Measurements from ENCODE around the gene HADHA. TPM values are rescaled to one million over a fixed set of nuclear protein-coding genes. Genes with fewer than 3 reads are reported as not detected.

HADHA gene
- total RNA-seq, 1 experiment from 2014 or later = 101 TPM

DNA sequence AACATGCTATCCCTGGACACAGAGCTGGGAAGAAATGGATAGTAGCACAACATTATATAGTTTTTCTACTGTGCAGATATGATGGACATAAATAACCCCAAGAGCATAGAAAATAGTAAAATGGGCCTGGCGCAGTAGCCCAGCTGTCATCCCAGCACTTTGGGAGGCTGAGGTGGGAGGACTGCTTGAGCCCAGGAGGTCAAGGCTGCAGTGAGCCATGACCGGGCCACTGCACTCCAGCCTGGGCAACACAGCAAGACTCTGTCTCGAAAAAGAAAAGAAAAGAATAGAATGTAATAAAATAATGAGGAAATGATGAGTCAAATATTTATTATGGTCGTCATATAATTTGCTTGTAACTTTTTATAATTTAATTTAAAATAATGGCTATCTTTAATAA, 79.0 kb downstream of the HADHA start:
- Histone ChIP-seq H3K4me3 (replicated peaks in 1 of 2; ENCODE audit: low read depth in 1 of 2, low read length in 2 of 2) (no peak overlapping the region), H3K9me3 (ENCODE audit: control insufficient read depth in 1 of 2, insufficient read depth in 1 of 2, low read depth in 1 of 2, low read length in 2 of 2) (no peaks in the 10 kb centered on the region), H3K27ac (ENCODE audit: low read depth, low read length) (no peak overlapping the region), H3K4me1 (ENCODE audit: control insufficient read depth in 1 of 2, insufficient read depth in 2 of 2, low read length in 2 of 2) (no peaks in the 10 kb centered on the region), H3K9ac (ENCODE audit: low read length) (no peak overlapping the region), H3K27me3 (ENCODE audit: insufficient read depth, low read length) (no peaks in the 10 kb centered on the region), H3K9me2 (ENCODE audit: insufficient read depth) (no peaks in the 10 kb centered on the region), H4K20me1 (ENCODE audit: insufficient read depth) (no peaks in the 10 kb centered on the region), H3K36me3 (ENCODE audit: control insufficient read depth in 1 of 2, insufficient read depth in 2 of 2, low read length in 2 of 2) (no peaks in the 10 kb centered on the region), H3K4me2 (ENCODE audit: low read length) (no peak overlapping the region), H3K79me2 (ENCODE audit: insufficient read depth, low read length) (no peaks in the 10 kb centered on the region), H2AFZ (ENCODE audit: low read depth, low read length, poor library complexity, severe bottlenecking) (no peak overlapping the region)
- no TSS peak for BruUV-seq (replicated peaks)
- intact Hi-C loops (cut with micrococcal nuclease) = no loop called here
- TF ChIP-seq, protein P1, sequence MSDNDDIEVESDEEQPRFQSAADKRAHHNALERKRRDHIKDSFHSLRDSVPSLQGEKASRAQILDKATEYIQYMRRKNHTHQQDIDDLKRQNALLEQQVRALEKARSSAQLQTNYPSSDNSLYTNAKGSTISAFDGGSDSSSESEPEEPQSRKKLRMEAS (IDR thresholded peaks at IDR 0.05) = no peak
- TF ChIP-seq SP1 (IDR thresholded peaks at IDR 0.05; ENCODE audit: low read depth) (no peak), ZBTB33 (IDR thresholded peaks at IDR 0.05; ENCODE audit: extremely low read depth, insufficient replicate concordance, low read length) (no peak), ELF1 (IDR thresholded peaks at IDR 0.05; ENCODE audit: borderline replicate concordance, low read depth) (no peak)
- ChIA-PET RAD21 (ENCODE audit: low non-redundant PET in 1 of 2, low total read pairs in 2 of 2, uncharacterized antibody in 2 of 2, unreplicated experiment in 2 of 2) (no interaction called here), CTCF (no interaction called here), POLR2A (no interaction called here)
- no peak for DNase-seq (ENCODE audit: low read depth, low spot score)
- no peak for ATAC-seq

- BruUV-seq (replicated peaks) = no TSS peak
- no peak for DNase-seq (ENCODE audit: low read depth, low spot score)
- TF ChIP-seq SRF (IDR thresholded peaks at IDR 0.05; ENCODE audit: low read depth) (no peak), POLR2AphosphoS5 (IDR thresholded peaks at IDR 0.05; ENCODE audit: low read depth, low read length) (no peak), EGR1 (IDR thresholded peaks at IDR 0.05; ENCODE audit: low read depth) (no peak), ZBTB33 (IDR thresholded peaks at IDR 0.05; ENCODE audit: extremely low read depth, insufficient replicate concordance, low read length) (no peak), ATF3 (IDR thresholded peaks at IDR 0.05) (no peak), EZH2phosphoT487 (IDR thresholded peaks at IDR 0.05; ENCODE audit: borderline replicate concordance) (no peak), SP1 (IDR thresholded peaks at IDR 0.05; ENCODE audit: low read depth) (no peak), JUND (IDR thresholded peaks at IDR 0.05) (no peak), ZNF274 (IDR thresholded peaks at IDR 0.05; ENCODE audit: low read depth, low read length) (no peak), CEBPB (IDR thresholded peaks at IDR 0.05; ENCODE audit: low read depth) (no peak), TCF7L2 (IDR thresholded peaks at IDR 0.05; ENCODE audit: borderline replicate concordance, extremely low read depth, insufficient read depth, insufficient read length) (no peak), FOSL1 (IDR thresholded peaks at IDR 0.05; ENCODE audit: low read depth) (no peak), ELF1 (IDR thresholded peaks at IDR 0.05; ENCODE audit: borderline replicate concordance, low read depth) (no peak), POLR2A (IDR thresholded peaks at IDR 0.05; ENCODE audit: borderline replicate concordance, extremely low read depth, insufficient read depth, insufficient read length) (no peak)
- Histone ChIP-seq H3K9me3 (ENCODE audit: control insufficient read depth in 1 of 2, insufficient read depth in 1 of 2, low read depth in 1 of 2, low read length in 2 of 2) (no peaks in the 10 kb centered on the region), H2AFZ (ENCODE audit: low read depth, low read length, poor library complexity, severe bottlenecking) (no peak overlapping the region), H3K4me1 (ENCODE audit: control insufficient read depth in 1 of 2, insufficient read depth in 2 of 2, low read length in 2 of 2) (no peaks in the 10 kb centered on the region), H3K79me2 (ENCODE audit: insufficient read depth, low read length) (no peaks in the 10 kb centered on the region), H3K27ac (ENCODE audit: low read depth, low read length) (no peak overlapping the region), H3K9me2 (ENCODE audit: insufficient read depth) (no peaks in the 10 kb centered on the region), H3K36me3 (ENCODE audit: control insufficient read depth in 1 of 2, insufficient read depth in 2 of 2, low read length in 2 of 2) (no peaks in the 10 kb centered on the region), H3K4me2 (ENCODE audit: low read length) (no peak overlapping the region), H4K20me1 (ENCODE audit: insufficient read depth) (no peaks in the 10 kb centered on the region), H3K9ac (ENCODE audit: low read length) (no peak overlapping the region), H3K4me3 (replicated peaks in 1 of 2; ENCODE audit: low read depth in 1 of 2, low read length in 2 of 2) (no peak overlapping the region), H3K27me3 (ENCODE audit: insufficient read depth, low read length) (no peaks in the 10 kb centered on the region)
- RAD21 ChIA-PET (ENCODE audit: low non-redundant PET in 1 of 2, low total read pairs in 2 of 2, uncharacterized antibody in 2 of 2, unreplicated experiment in 2 of 2) = no interaction called here
- POLR2A ChIA-PET = no interaction called here
- CTCF ChIA-PET = no interaction called here
- ATAC-seq = no peak
- intact Hi-C loops (cut with micrococcal nuclease) = no loop called here
These were observed 79.7 kb downstream of the HADHA start for GRCh38 chr2:26164641-26165211.

All from HCT116 (cell line).